GM19395 (cell line): ENCODE data around the gene SLC11A1.

Experiments
- ATAC-seq: cut with Tn5 transposase; IDR thresholded peaks from one replicate; pipeline ENCODE4 v1.9.1; 2021; ENCODE audit warnings: mild to moderate bottlenecking, moderate library complexity; ENCODE audit not compliant: unreplicated experiment

The SLC11A1 gene, protein sequence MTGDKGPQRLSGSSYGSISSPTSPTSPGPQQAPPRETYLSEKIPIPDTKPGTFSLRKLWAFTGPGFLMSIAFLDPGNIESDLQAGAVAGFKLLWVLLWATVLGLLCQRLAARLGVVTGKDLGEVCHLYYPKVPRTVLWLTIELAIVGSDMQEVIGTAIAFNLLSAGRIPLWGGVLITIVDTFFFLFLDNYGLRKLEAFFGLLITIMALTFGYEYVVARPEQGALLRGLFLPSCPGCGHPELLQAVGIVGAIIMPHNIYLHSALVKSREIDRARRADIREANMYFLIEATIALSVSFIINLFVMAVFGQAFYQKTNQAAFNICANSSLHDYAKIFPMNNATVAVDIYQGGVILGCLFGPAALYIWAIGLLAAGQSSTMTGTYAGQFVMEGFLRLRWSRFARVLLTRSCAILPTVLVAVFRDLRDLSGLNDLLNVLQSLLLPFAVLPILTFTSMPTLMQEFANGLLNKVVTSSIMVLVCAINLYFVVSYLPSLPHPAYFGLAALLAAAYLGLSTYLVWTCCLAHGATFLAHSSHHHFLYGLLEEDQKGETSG

DNA sequence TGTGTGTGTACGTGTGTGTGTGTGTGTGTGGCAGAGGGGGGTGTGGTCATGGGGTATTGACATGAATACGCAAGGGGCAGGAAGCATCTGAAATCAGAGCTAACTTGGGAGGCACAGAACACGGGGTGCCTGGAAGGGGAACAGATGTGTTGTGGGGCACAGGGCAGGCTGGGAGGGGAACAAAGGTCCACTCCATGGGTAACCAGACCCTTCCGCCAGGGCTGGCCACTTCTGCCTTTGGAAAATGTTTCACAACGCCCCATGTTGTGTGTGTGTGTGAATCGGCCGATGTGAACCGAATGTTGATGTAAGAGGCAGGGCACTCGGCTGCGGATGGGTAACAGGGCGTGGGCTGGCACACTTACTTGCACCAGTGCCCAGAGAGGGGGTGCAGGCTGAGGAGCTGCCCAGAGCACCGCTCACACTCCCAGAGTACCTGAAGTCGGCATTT, at the start of gene SLC11A1:
TSS of gene SLC11A1 (plus strand) at position 358 of the 451 bp plus-strand sequence. CDS start 96 bp downstream, outside the sequence.
- ATAC-seq, result no peak

- ATAC-seq, result no peak
These were observed 49.8 kb upstream of the SLC11A1 start for GRCh38 chr2:218332288-218332687.

DNA sequence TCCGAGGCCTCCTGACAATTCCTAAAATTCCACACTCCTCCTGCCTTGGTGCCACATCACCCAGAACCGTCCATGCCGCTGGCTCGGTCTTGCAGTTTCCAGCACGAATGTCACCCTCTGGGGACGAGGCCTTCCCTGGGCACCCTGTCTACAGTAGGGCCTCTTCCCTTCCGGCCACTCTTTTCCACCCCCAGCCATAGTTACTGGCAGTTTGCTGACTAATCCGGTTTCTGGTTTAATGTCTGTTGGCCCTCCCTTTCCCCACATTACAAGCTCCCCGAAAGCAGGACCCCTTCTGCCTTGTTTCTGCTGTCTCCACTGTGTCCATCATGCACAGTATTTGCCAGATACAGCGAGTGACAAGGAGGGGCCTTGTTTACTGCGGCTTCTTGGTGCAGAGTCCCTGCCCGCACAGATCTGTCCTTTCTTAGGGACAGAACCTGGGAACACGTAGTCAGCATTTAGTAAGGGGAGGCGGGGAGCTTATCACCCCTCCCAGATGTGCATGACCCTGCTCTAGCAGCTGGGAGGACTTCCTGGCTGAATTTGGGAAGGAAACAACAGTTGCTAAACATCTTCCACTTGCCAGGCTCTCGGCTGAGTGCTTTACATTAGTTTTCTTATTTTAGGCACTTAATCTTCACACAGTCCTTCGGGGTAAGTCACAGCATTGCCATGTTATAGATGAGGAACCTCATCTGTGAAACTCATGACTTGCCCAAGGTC, 49.0 kb upstream of the SLC11A1 start:
- ATAC-seq, result no peak

- no peak for ATAC-seq
These were observed 47.5 kb upstream of the SLC11A1 start for GRCh38 chr2:218334531-218334930.

- no peak for ATAC-seq
These were observed 41.4 kb upstream of the SLC11A1 start for GRCh38 chr2:218340656-218341055.

- ATAC-seq, result no peak
These were observed 40.7 kb upstream of the SLC11A1 start for GRCh38 chr2:218341381-218341780.

- no peak for ATAC-seq
These were observed 39.2 kb upstream of the SLC11A1 start for GRCh38 chr2:218342837-218343236.

DNA sequence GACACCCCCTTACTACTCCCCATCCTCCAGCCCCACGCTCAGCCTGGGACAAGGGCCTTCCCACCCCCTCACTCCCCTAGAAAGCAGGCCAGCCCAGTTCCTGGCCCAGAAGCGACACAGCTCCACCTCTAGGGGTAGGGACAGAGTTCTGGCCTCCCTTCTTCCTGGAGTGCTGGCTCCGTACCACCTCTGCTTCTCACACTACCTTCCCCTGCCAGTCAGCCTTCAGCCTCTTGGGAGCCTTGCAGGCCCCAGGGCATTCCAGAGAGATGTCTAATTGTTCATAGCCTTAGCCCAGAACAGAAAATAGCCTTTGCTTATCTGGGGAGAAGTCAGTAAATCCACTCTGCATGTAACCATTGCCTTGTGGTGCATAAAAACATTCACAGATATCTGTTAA, 38.5 kb upstream of the SLC11A1 start:
- ATAC-seq, result no peak

DNA sequence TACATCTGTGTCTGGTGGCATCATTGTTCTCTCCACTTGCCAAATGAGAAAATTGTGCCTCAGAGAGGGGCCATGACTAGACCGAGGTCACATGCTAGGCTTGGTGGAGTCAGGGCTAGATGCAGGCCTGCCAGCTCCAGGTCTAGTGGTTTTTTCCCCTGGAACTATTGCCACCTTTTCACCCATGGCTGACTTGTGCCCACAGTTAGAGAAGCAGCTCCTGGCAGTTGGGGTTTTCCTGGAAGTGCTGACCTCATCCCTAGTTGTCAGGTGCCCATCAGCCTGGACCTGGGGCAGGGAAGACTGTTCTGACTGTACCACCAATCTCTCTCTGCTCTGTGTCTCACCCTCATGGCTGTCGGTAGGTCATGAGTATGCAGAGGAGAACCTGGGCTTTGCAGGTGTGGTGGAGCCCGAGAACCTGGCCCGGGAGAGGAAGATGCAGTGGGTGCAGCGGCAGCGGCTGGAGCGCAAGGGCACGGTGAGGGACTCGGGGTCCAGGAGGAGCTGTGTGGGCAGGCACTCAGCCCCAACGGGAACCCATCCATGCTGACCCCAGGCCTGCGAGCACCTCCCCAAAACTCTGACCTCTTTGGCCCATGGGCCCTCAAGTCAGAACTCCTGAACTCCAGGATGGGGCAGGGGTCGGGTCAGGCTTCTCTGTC, 37.9 kb upstream of the SLC11A1 start:
- no peak for ATAC-seq

- no peak for ATAC-seq
These were observed 37.2 kb upstream of the SLC11A1 start for GRCh38 chr2:218344755-218345417.

GRCh38 chr2:218345491-218346236, 36.4 kb upstream of the SLC11A1 start:
- ATAC-seq, result no peak

DNA sequence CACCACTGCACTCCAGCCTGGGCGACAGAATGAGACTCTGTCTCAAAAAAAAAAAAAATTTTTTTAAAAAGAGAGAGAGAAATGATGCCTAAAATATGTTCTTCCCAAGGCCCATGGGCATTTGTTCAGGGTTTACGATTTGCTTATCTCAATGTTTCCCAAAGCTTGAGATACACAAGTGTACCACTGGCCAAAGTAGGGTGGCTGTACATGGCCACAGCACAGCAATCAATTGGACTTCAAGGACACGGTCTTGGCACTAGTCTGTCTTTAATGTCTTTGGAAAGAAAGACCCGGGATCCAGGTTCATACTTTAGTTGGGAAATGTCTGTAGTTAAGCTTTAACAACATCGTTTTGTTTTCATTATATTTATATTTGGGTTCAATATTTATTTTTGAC, 34.9 kb upstream of the SLC11A1 start:
- no peak for ATAC-seq

GRCh38 chr2:218354045-218354444, 28.0 kb upstream of the SLC11A1 start:
- no peak for ATAC-seq

GRCh38 chr2:218354850-218355443, 27.1 kb upstream of the SLC11A1 start:
- ATAC-seq, result no peak

GRCh38 chr2:218357236-218358177, 24.6 kb upstream of the SLC11A1 start:
- no peak for ATAC-seq

DNA sequence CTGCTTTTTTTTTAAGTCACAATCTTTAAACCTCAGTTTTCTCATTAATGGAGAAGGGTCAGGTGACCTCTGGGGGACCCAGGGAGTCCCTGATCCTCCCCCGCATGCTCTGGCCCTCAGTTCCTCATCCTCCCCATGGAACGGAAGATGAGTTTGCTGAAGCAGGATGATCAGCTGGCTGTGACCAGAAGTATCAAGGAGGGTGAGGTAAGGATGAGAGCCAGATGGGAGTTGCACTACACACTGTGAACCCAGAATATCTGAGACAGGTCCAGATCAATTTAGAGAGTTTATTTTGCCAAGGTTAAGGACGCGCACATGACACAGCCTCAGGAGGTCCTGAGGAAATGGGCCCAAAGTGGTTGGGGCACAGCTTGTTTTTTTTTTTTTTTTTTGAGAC, 21.6 kb upstream of the SLC11A1 start:
- no peak for ATAC-seq

DNA sequence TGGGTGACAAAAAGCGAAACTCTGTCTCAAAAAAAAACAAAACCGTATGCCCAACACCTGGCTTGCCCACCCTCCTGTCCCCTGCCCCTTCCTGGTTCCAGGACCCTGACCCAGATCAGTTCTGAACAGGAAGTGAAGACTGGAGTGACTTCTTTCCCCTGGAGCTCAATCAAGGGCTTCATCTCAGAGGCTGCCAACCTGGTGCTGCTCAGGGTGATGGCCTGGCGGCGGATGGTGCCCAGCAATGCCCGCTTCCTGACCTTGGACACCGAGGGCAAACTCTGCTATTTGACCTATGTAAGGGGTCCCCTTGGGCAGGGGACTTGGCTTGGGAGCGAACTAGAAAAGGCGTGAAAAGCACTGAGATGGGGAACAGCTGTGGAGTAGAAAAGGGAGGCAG, 19.5 kb upstream of the SLC11A1 start:
- no peak for ATAC-seq

GRCh38 chr2:218363736-218364135, 18.3 kb upstream of the SLC11A1 start:
- no peak for ATAC-seq

- ATAC-seq, result no peak
These were observed 17.9 kb upstream of the SLC11A1 start for GRCh38 chr2:218364196-218364595.
